Karpas-422 (cell line): ENCODE results near the gene CALHM4. TPM values are rescaled to one million over a fixed set of nuclear protein-coding genes. Genes with fewer than 3 reads are reported as not detected.

Source experiments
- DNase-seq: peaks from one replicate; pipeline ENCODE4 v3.0.0-alpha.2; 2015
- H2AFZ ChIP-seq: fragments of 200-600 bp; sonication (generic); 2 replicates; pipeline ENCODE4 v1.6.1; 2014; ENCODE audit warnings: antibody characterized with exemption, low read length, mixed read lengths
- H3K27ac ChIP-seq: fragments of 200-600 bp; sonication (generic); 2 replicates; pipeline ENCODE4 v1.5.1; 2014; ENCODE audit warnings: mild to moderate bottlenecking, low read length, moderate library complexity
- H3K27me3 ChIP-seq: fragments of 200-600 bp; sonication (generic); 2 replicates; pipeline ENCODE4 v1.6.1; 2014; ENCODE audit warnings: low read length, mixed read lengths
- H3K36me3 ChIP-seq: fragments of 200-600 bp; sonication (generic); 2 replicates; pipeline ENCODE4 v1.6.1; 2014; ENCODE audit warnings: low read length, mixed read lengths; ENCODE audit not compliant: insufficient read depth
- H3K4me1 ChIP-seq: fragments of 200-600 bp; sonication (generic); 2 replicates; pipeline ENCODE4 v1.6.1; 2014; ENCODE audit warnings: mild to moderate bottlenecking, low read length, mixed read lengths
- H3K4me2 ChIP-seq: fragments of 200-600 bp; sonication (generic); 2 replicates; pipeline ENCODE4 v1.6.1; 2014; ENCODE audit warnings: low read length, low read depth, mild to moderate bottlenecking; ENCODE audit not compliant: poor library complexity, severe bottlenecking
- H3K4me3 ChIP-seq: fragments of 200-600 bp; sonication (generic); 2 replicates; pipeline ENCODE4 v1.5.1; 2014; ENCODE audit warnings: mild to moderate bottlenecking, antibody characterized with exemption, low read length, mixed read lengths
- H3K79me2 ChIP-seq: fragments of 200-600 bp; sonication (generic); 2 replicates; pipeline ENCODE4 v1.6.1; 2014; ENCODE audit warnings: mild to moderate bottlenecking, low read length, mixed read lengths
- H3K9ac ChIP-seq: fragments of 200-600 bp; sonication (generic); 2 replicates; pipeline ENCODE4 v1.6.0; 2014; ENCODE audit warnings: low read length
- H3K9me2 ChIP-seq: fragments of 200-600 bp; sonication (generic), shearing (Covaris generic); replicated peaks from 2 replicates; pipeline ENCODE4 v1.6.0; 2014; ENCODE audit warnings: mild to moderate bottlenecking, low read length, moderate library complexity; ENCODE audit not compliant: insufficient read depth
- H3K9me3 ChIP-seq: fragments of 300-700, 200-600 bp; sonication (generic); 2 replicates; pipeline ENCODE4 v1.6.1; 2014; ENCODE audit warnings: low read length, mixed read lengths
- H4K20me1 ChIP-seq: fragments of 200-600 bp; sonication (generic); 2 replicates; pipeline ENCODE4 v1.6.1; 2014; ENCODE audit warnings: mild to moderate bottlenecking, antibody characterized with exemption, low read length, low read depth; ENCODE audit not compliant: insufficient read depth
- total RNA-seq: library from RNA; depleted of rRNA; stranded (reverse); fragments of >200 nt; shearing (Covaris generic); gene quantifications from 2 replicates; pipeline ENCODE4 v1.2.3, GENCODE V29; 2014; ENCODE audit warnings: low replicate concordance; rRNA removed

CALHM4 gene
- not detected in 2 replicates for total RNA-seq

GRCh38 chr6:116553451-116553850 is at the start of gene CALHM4:
Gene CALHM4 (plus strand): TSS chr6:116553751. CDS start chr6:116553794, 43 bp downstream.
- Histone ChIP-seq H3K27ac (no peak within 1 kb of the TSS), H3K4me3 (no peak within 1 kb of the TSS), H3K9me3 (no peaks in the 10 kb centered on the region), H3K9me2 (no peaks in the 10 kb centered on the region), H3K4me1 (no peaks in the 10 kb centered on the region), H3K9ac (no peak within 1 kb of the TSS), H3K4me2 (no peak within 1 kb of the TSS), H3K27me3 (no peaks in the 10 kb centered on the region), H3K36me3 (no peaks in the 10 kb centered on the region), H3K79me2 (no peaks in the 10 kb centered on the region), H2AFZ (no peak within 1 kb of the TSS), H4K20me1 (no peaks in the 10 kb centered on the region)
- no peak for DNase-seq

- Histone ChIP-seq H3K9me3 (no peaks in the 10 kb centered on the region), H3K27me3 (no peaks in the 10 kb centered on the region), H3K79me2 (no peaks in the 10 kb centered on the region), H2AFZ (no peak overlapping the region), H3K4me1 (no peaks in the 10 kb centered on the region), H4K20me1 (no peaks in the 10 kb centered on the region), H3K4me2 (no peak overlapping the region), H3K36me3 (no peaks in the 10 kb centered on the region), H3K9me2 (no peaks in the 10 kb centered on the region), H3K4me3 (no peak overlapping the region), H3K27ac (no peak overlapping the region), H3K9ac (no peak overlapping the region)
- DNase-seq, result no peak
Observed at GRCh38 chr6:116507324-116507723, 46.2 kb upstream of the CALHM4 start.

GRCh38 chr6:116508527-116508926 is 45.0 kb upstream of the CALHM4 start:
- Histone ChIP-seq H3K4me1 (no peaks in the 10 kb centered on the region), H3K9ac (no peak overlapping the region), H3K4me3 (no peak overlapping the region), H3K27me3 (no peaks in the 10 kb centered on the region), H3K79me2 (no peaks in the 10 kb centered on the region), H3K9me3 (no peaks in the 10 kb centered on the region), H3K36me3 (no peaks in the 10 kb centered on the region), H4K20me1 (no peaks in the 10 kb centered on the region), H3K9me2 (no peaks in the 10 kb centered on the region), H2AFZ (no peak overlapping the region), H3K27ac (no peak overlapping the region), H3K4me2 (no peak overlapping the region)
- no peak for DNase-seq

GRCh38 chr6:116511424-116512110 is 42.0 kb upstream of the CALHM4 start, which contains the start of gene CALHM5:
Gene CALHM5 (plus strand): TSS chr6:116511639. CDS start chr6:116511697, 58 bp downstream.
- Histone ChIP-seq H3K9me3 (no peaks in the 10 kb centered on the region), H3K27ac (no peak within 1 kb of the TSS), H3K9ac (no peak within 1 kb of the TSS), H3K4me2 (no peak within 1 kb of the TSS), H3K4me3 (no peak within 1 kb of the TSS), H4K20me1 (no peaks in the 10 kb centered on the region), H3K4me1 (no peaks in the 10 kb centered on the region), H3K79me2 (no peaks in the 10 kb centered on the region), H3K9me2 (no peaks in the 10 kb centered on the region), H2AFZ (peak within 1 kb of the TSS; percentile 20; the same call in 1 of the 2 replicates), H3K36me3 (no peaks in the 10 kb centered on the region), H3K27me3 (no peaks in the 10 kb centered on the region)
- no peak for DNase-seq

GRCh38 chr6:116512111-116512559 is 41.4 kb upstream of the CALHM4 start:
- no peaks in the 10 kb centered on the region for H3K79me2 ChIP-seq
- H2AFZ ChIP-seq, result peak overlapping the region; percentile 20; the same call in 1 of the 2 replicates
- H3K4me1 ChIP-seq, result no peaks in the 10 kb centered on the region
- H3K27me3 ChIP-seq, result no peaks in the 10 kb centered on the region
- no peak overlapping the region for H3K9ac ChIP-seq
- no peak overlapping the region for H3K4me2 ChIP-seq
- no peaks in the 10 kb centered on the region for H4K20me1 ChIP-seq
- H3K27ac ChIP-seq, result no peak overlapping the region
- no peaks in the 10 kb centered on the region for H3K9me2 ChIP-seq
- no peaks in the 10 kb centered on the region for H3K36me3 ChIP-seq
- no peak overlapping the region for H3K4me3 ChIP-seq
- no peak for DNase-seq
- H3K9me3 ChIP-seq, result no peaks in the 10 kb centered on the region

- no peaks in the 10 kb centered on the region for H3K27me3 ChIP-seq
- no peak overlapping the region for H3K27ac ChIP-seq
- no peak for DNase-seq
- H3K4me2 ChIP-seq, result no peak overlapping the region
- H3K4me3 ChIP-seq, result no peak overlapping the region
- H2AFZ ChIP-seq, result no peak overlapping the region
- no peak overlapping the region for H3K9ac ChIP-seq
- H3K79me2 ChIP-seq, result no peaks in the 10 kb centered on the region
- no peaks in the 10 kb centered on the region for H3K9me2 ChIP-seq
- H4K20me1 ChIP-seq, result no peaks in the 10 kb centered on the region
- no peaks in the 10 kb centered on the region for H3K36me3 ChIP-seq
- H3K9me3 ChIP-seq, result no peaks in the 10 kb centered on the region
- H3K4me1 ChIP-seq, result no peaks in the 10 kb centered on the region
Observed at GRCh38 chr6:116512734-116513133, 40.8 kb upstream of the CALHM4 start.

GRCh38 chr6:116513224-116513875 is 40.2 kb upstream of the CALHM4 start:
- H3K27me3 ChIP-seq, result no peaks in the 10 kb centered on the region
- H3K9ac ChIP-seq, result no peak overlapping the region
- no peak overlapping the region for H2AFZ ChIP-seq
- DNase-seq, result no peak
- no peaks in the 10 kb centered on the region for H3K36me3 ChIP-seq
- no peaks in the 10 kb centered on the region for H3K9me3 ChIP-seq
- no peaks in the 10 kb centered on the region for H3K79me2 ChIP-seq
- H3K9me2 ChIP-seq, result no peaks in the 10 kb centered on the region
- no peak overlapping the region for H3K27ac ChIP-seq
- H4K20me1 ChIP-seq, result no peaks in the 10 kb centered on the region
- H3K4me2 ChIP-seq, result no peak overlapping the region
- H3K4me1 ChIP-seq, result no peaks in the 10 kb centered on the region
- no peak overlapping the region for H3K4me3 ChIP-seq

GRCh38 chr6:116514111-116514510 is 39.4 kb upstream of the CALHM4 start:
- Histone ChIP-seq H3K9ac (no peak overlapping the region), H3K27me3 (no peaks in the 10 kb centered on the region), H2AFZ (no peak overlapping the region), H3K27ac (no peak overlapping the region), H3K79me2 (no peaks in the 10 kb centered on the region), H3K4me1 (no peaks in the 10 kb centered on the region), H3K36me3 (no peaks in the 10 kb centered on the region), H3K9me2 (no peaks in the 10 kb centered on the region), H3K4me3 (no peak overlapping the region), H4K20me1 (no peaks in the 10 kb centered on the region), H3K4me2 (no peak overlapping the region), H3K9me3 (no peaks in the 10 kb centered on the region)
- DNase-seq, result no peak
